Measurements from ENCODE around the gene PLK5.
A peak's percentile ranks its signal among the peaks of the same experiment; 100 is the strongest.

Gene PLK5

DNA sequence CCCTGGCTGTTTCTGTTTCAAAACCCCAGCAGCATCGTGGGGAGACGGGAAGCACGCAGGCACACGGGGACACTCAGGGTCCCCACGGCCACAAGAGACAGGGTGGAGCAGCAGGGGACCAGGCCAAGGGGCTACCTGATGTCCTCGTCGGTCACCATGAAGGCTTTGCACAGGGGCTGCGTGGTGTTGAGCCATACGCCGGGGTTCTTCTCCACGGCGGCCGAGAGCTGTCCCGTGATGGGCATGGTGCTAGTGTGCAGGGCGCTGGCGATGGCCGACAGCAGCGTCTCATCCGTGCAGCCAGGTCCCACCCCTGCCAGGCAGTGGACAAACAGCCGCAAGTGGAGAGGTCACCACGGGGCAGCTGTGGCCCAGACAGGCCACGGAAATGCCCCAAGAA, 57.1 kb downstream of the PLK5 start:
- no peak for DNase-seq

DNA sequence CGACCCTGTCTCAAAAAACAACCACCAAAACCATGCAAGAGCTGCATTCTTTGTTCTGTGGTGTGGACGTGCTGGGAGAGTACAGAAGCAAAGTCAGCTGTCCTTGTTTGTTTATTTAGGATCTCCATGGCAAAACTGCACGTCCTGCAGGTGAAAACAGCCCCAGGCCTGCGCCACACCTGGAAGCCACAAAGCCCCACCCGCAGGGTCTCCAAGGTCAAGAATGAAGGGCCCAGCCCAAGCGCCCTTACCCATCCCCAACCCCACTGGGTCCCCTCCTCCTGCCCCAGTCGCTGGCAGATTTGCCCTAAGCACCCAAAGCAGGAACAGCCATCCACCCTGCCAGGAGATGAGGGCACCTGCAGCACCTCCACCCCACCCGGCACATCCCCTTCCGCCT, 58.3 kb downstream of the PLK5 start:
- DNase-seq = peak; percentile 64

DNA sequence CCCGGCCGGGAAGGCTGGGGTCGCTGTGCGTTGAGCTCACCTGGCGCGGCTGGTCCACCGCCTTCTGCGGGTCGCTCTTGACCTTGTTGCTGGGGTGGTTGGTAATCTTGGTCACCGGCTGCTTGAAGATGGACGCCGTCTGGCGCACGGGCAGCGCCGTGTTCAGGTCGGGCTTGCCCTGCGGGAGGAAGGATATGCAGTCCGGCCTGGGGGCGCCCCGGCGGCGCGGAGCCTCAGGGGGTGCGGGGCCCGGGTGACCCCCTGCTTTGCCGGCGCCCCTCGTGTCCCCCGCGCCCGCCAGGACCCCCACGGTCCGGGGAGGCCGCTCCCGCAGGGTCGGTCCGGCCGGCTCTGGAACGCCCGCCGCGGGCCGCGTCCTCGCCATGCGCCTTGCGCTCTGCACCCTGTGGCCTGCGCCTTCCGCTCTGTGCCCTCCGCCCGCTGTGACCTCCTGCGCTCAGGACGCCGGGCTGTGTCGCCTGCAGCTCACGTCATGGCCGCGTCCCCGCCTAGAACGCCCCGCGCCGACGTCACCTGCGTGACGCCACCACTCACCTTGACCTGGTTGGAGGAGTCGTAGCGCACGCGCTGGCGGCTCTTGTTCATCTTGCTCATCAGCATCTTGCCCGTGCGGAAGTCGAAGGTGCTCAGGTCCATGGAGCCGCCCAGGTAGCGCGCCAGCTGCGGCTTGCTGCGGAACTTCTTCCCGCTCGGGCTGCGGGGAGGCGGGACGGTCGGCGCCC, 60.8 kb downstream of the PLK5 start:
- no peak for DNase-seq

DNA sequence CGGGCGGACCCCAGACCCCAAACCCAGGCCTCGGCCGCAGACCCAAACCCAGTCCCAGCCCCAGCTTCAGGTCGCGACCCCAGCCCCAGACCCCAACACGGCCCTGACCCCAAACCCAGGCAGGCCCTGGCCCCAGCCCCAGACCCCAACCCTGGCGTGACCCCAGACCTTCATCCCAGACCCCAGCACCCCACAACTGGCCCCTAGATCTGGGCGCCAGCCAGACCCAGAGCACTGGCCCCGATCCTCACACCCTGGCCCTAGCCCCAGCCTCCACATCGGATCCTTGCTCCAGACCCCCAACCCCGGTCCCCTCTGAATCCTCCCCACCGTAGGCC, 61.3 kb downstream of the PLK5 start:
- DNase-seq = no peak

Data from NCI-H2029 (cell line).